Upper lobe of left lung (tissue), 4 donors: ENCODE results near the gene FILIP1L.
A peak's percentile ranks its signal among the peaks of the same experiment; 100 is the strongest.

Source experiments
- CTCF ChIP-seq, 6 experiments: fragments of 450-650 bp in 4 of 6; fragments of 200-600 bp in 2 of 6; sonication (generic) in 2 of 6; IDR thresholded peaks; one replicate each; pipeline ENCODE4 v1.5.1; 2016 to 2019; ENCODE audit warnings: antibody characterized with exemption in 6 of 6
- EP300 ChIP-seq, 4 donors: sonication (generic); formaldehyde crosslinking; IDR thresholded peaks; one replicate each; pipeline ENCODE4 v1.5.1; 2017; ENCODE audit warnings: antibody characterized with exemption in 4 of 4, control low read depth in 2 of 4
- POLR2A ChIP-seq, 4 donors: fragments of 450-650 bp; IDR thresholded peaks; one replicate each; pipeline ENCODE4 v1.5.1; 2016 to 2017; ENCODE audit warnings: antibody characterized with exemption in 4 of 4, mild to moderate bottlenecking in 2 of 4
- POLR2AphosphoS5 ChIP-seq, 2 donors: sonication (generic); formaldehyde crosslinking; IDR thresholded peaks; one replicate each; pipeline ENCODE4 v1.5.1; 2017; ENCODE audit warnings: antibody characterized with exemption in 2 of 2

DNA sequence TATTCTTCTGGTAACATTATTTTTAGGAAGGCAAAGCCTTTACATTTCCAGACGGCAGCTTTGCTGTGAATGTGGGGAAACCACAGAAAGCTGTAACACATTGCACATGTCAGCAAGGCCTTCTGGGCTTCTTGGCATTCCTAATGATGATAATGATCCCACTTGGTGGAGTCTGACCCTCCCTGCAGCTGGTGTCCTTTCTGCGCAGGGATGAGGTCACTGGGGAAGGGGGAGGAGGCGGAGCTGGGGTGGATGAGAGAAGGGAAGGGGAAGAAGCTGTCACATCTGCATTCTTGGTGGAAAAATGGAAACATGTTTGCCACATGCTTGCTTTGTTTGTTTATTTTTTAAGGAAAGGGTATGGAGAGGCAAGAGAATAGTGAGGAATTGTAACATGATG, 68.6 kb downstream of the FILIP1L start:
- no peak for TF ChIP-seq CTCF (IDR thresholded peaks at IDR 0.05)
- TF ChIP-seq POLR2A (IDR thresholded peaks at IDR 0.05) = no peak
- peak; percentile 52 to 56 for TF ChIP-seq POLR2AphosphoS5 (IDR thresholded peaks at IDR 0.05)
- TF ChIP-seq EP300 (IDR thresholded peaks at IDR 0.05) = no peak
